ENCODE measurements around the gene RELB.
A peak's percentile ranks its signal among the peaks of the same experiment; 100 is the strongest.

Gene RELB

GRCh38 chr19:45079911-45080370, 78.7 kb downstream of the RELB start:
- DNase-seq (ENCODE audit: low spot score) = no peak

DNA sequence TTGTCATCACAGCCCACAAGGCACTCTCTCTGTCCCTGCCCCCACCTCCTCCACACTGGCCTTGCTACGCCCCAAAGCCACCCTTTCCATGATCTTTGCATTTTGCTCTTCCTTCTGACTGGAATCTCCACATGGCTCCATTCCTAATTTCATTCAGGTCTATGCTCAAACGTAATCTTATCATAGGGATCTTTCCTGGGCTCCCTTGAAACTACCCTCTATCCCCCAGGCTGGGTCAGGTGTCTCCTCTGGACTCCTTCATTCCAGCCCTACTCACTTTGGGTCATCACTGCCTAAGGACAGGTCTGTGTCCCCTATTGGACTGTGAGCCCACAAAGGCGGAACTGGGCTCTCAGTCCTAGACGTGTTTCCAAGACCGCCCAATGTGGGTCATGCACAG, 80.9 kb downstream of the RELB start:
- no peak for DNase-seq (ENCODE audit: low spot score)

DNA sequence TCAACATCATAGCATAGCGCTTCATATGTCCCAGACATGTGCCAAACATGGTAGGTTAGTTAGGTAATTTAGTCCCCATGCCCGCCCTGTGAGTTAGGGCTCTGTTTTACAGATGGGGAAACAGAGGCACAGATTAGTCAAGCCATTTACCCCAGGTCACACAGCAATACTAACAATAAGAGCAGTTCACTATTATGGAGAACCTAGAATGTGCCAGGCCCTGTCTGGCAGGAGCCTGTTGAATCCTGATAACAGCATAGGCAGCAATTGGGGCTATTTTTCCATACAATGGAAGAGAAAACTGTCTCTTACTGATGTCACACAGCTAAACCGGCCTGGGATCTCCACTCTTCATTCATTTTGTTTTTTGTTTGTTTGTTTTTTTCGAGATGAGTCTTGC, 85.2 kb downstream of the RELB start:
- no peak for DNase-seq (ENCODE audit: low spot score)

DNA sequence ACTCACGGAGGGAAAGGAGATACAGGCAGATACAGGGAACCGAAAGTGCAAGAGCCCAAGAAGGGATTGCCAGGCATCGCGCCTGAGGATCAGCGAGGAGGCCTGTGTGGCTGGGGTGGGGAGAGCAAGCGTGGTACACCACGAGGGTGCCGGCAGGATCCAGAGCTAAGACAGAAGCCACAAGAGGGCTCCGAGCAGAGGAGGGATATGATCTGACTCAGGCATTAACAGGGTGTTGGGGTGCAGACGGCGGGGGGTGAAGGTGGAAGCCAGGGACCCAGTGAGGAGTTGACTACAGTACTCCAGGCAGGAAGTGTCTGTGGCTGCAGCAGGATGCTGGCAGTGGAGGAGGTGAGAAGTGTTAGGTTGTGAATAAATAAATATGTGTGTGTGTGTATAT, 86.3 kb downstream of the RELB start:
- DNase-seq (ENCODE audit: low spot score) = peak; percentile 71

Data from CD4-positive, alpha-beta T cell treated with Interleukin-6 at 100 ng/mL for 8 hours (primary cell).